NCI-H2171 treated with DMSO at 0.1 percent for 48 hours (cell line): ENCODE measurements around the gene IMPACT.

ENCODE experiments used
- DNase-seq: peaks from one replicate; lab custom pipeline; 2025; lab: John Stamatoyannopoulos, UW

IMPACT gene

DNA sequence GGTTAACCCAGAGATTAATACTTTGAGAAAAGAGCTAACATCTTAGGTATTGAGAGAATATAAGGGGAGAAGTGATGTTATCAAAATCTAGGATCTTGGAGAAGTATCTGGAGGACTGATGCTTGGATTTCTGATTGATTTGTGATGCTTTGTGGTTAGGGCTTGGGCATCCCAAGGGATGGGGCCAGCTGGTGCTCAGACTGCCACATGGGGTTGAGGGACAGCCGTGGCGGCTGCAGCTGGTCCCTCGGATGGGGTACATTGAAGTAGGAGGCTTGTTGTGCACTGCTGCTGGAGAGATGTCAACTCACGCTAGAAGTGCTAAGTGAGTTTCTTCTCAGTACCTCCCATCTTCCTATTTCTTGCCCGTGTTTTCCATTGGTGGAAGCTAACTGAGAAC is 56.4 kb downstream of the IMPACT start:
- peak; percentile 87 for DNase-seq

GRCh38 chr18:24485681-24486080 is 59.2 kb downstream of the IMPACT start:
- DNase-seq, result no peak

GRCh38 chr18:24486684-24487083 is 60.2 kb downstream of the IMPACT start:
- no peak for DNase-seq

- DNase-seq, result peak; percentile 67
Measured at GRCh38 chr18:24488824-24489493, 62.5 kb downstream of the IMPACT start.

DNA sequence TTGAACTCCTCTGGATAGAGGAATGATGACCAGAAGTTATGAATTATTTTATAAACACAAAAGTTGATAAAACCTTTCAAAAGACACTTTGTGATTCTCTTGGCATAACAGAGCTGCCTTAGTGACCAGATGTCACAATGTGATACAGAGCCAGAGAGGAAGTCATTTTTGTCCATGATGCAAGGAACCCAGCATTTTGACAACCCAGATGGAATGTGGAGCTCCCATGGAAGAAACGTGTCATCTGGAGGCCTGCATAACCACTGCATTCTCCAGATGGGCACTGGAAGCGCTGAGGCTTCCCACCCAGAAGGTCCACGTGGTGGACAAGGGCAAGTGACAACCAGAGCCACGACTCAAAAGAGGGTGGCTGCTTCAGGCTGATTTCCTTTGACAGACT is 64.1 kb downstream of the IMPACT start:
- no peak for DNase-seq

DNA sequence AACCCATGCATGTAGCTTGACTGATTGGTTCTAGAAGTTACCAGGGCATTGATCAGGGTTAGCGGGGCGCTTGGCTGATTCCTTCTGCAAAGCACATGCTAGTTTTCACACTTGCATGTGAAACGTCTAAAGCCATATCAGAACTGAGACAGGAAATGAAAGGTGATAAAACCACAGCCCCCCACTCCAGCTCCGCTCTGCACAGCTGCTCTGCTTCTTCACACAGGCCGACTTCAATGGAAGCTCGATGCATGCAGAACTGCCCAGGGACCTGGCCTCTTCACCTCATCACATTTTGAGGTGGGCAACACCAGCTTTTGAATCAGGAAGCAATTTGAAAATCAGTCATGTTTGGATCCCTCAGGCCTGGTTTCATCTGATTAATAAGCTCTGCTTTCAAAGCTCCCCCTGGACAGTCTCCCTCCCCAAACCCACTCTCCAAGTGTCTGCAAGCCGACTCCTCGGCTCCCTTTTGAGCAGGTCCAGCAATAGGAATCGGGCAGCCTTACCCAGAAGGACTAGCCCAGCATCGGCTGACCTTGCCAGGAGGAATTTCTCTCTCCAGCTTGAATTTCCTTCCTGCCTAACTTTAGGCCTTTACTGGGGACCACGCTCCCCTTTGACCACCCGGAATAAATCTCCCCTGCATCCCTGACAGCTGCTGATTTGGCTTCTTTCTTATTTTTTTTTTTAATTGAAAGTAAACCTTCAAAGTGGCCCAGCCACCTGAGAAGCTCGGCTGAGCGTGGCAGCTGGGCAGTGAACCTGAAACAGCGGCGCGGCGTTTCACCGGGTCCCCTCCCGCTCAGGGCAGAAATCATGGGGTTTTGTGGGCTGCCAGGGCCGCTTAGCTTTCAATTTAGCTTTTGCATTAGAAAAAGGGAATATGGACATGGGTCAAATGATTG is 65.7 kb downstream of the IMPACT start:
- DNase-seq, result peak; percentile 10

GRCh38 chr18:24494586-24494985 is 68.1 kb downstream of the IMPACT start:
- DNase-seq, result no peak

DNA sequence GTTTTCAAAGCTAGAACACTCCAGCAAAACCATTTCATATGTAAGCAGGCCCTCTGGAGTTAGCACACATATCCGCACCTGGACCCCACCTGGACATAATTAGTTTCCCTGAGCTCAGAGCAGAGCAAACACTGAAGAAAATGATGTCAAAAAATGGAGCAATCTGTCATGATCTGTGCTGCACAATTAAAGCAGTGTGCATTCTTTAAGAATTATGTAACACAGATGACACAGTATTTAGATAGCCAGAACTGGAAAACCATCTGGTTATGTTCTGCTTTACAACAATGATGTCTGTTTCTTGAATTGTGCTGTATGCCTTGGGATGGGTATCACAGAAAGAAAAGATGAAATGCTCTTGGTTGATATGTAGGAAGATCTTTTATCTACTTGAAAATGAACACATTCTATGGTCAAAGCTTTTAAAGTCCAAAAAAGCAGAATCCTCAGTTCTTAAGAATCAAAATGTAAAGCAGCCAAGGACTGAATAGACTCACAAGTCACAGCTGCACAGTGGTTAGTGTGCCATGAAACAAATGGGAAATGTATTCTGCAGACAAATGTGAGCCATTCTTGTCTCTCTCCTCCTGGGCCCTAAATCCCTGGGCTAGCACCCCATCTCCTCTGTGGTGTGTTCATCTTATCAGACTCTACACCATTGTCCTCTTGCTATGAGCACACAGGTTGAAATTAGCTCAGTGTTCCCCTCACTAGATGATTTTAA is 70.7 kb downstream of the IMPACT start:
- DNase-seq, result peak; percentile 79

DNA sequence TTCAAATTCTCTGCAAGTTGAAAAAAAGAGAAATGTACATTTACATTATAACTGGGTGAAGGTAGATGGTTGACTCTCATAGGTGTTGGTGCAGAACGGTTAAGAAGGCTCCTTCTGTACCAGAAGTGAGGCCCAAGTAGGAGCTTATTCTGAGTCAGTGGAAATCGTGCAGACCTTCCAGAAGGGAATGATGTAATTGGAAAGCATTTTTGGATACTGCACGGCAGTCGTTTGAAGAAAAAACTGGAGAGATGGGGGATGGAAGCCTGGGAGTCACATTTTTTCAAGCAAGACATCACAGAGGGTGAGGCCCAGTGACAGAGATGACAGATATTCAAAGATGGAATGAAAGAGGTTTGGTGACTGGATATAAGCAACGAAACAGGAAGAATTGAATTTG is 73.3 kb downstream of the IMPACT start:
- no peak for DNase-seq

DNA sequence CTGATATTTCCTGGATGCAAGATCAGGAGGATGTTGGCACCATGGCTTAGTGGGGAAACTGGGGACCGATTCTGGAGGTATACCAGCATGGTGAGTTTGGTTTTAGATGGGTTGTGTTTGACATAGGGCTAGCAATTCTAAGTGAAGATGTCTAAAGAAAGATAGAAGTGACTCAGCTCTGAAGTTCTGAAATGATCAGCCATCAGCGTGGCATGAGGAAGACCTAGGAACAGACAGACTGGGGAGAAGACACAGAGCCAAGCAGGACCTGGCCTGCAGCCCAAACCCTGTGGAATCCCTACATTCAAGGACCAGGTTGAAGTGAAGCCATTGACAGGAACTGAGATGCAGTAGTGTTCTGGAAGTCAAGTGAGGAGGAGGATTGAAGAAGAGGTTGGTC is 73.7 kb downstream of the IMPACT start:
- DNase-seq, result no peak

DNA sequence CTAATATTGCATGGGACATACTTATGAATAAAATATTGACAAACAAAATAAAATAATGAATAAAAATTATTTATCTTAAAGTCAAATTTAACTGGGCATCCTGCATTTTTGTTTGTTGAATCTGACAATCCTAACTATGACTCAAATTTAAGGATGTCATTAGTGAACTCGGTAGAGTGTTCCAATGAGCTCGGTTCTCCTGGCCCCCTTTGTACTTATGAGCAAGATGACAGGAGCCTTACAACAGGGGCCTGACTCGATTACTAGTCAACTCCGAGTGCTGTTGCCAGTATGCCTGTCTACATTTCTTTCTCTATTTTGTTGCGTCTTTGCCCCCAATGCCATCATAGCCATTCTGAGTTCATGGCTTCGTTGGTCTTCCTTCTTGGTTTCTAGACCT is 74.3 kb downstream of the IMPACT start:
- DNase-seq, result no peak

- DNase-seq, result peak; percentile 74
Measured at GRCh38 chr18:24502667-24503523, 76.4 kb downstream of the IMPACT start.
